GM15510 (cell line): Measurements from ENCODE around the gene HECW1.

ENCODE experiments used
- POLR2A ChIP-seq: IDR thresholded peaks from 3 replicates; pipeline ENCODE4 v1.6.1; 2011; ENCODE audit warnings: borderline replicate concordance; ENCODE audit not compliant: insufficient read length; ENCODE audit errors: extremely low read depth

HECW1 gene

GRCh38 chr7:43377196-43377960 is 264.9 kb downstream of the HECW1 start:
- TF ChIP-seq POLR2A: no peak

GRCh38 chr7:43379210-43379609 is 266.8 kb downstream of the HECW1 start:
- no peak for TF ChIP-seq POLR2A

GRCh38 chr7:43384616-43385308 is 272.3 kb downstream of the HECW1 start:
- TF ChIP-seq POLR2A: no peak

GRCh38 chr7:43385309-43385680 is 272.8 kb downstream of the HECW1 start:
- TF ChIP-seq POLR2A: no peak

GRCh38 chr7:43385856-43386255 is 273.4 kb downstream of the HECW1 start:
- TF ChIP-seq POLR2A: no peak

GRCh38 chr7:43387932-43388331 is 275.5 kb downstream of the HECW1 start:
- TF ChIP-seq POLR2A: no peak

GRCh38 chr7:43390576-43390975 is 278.1 kb downstream of the HECW1 start:
- TF ChIP-seq POLR2A: no peak

- no peak for TF ChIP-seq POLR2A
These were observed 279.1 kb downstream of the HECW1 start for GRCh38 chr7:43391518-43391917.

GRCh38 chr7:43392638-43393330 is 280.3 kb downstream of the HECW1 start:
- no peak for TF ChIP-seq POLR2A

- no peak for TF ChIP-seq POLR2A
These were observed 282.1 kb downstream of the HECW1 start for GRCh38 chr7:43394441-43395130.

GRCh38 chr7:43395351-43395750 is 282.9 kb downstream of the HECW1 start:
- no peak for TF ChIP-seq POLR2A

GRCh38 chr7:43396187-43396740 is 283.8 kb downstream of the HECW1 start:
- no peak for TF ChIP-seq POLR2A

GRCh38 chr7:43398831-43399230 is 286.4 kb downstream of the HECW1 start:
- no peak for TF ChIP-seq POLR2A

GRCh38 chr7:43405948-43406347 is 293.5 kb downstream of the HECW1 start:
- no peak for TF ChIP-seq POLR2A

- TF ChIP-seq POLR2A: no peak
These were observed 294.5 kb downstream of the HECW1 start for GRCh38 chr7:43406961-43407360.
